Measurements from ENCODE around the gene PTH1R. TPM values are rescaled to one million over a fixed set of nuclear protein-coding genes. Genes with fewer than 3 reads are reported as not detected.

The PTH1R gene
- total RNA-seq, 1 experiment from 2014 or later = 1.0 TPM

GRCh38 chr3:46883830-46884185 lies 6.3 kb downstream of the PTH1R start:
- no peak for TF ChIP-seq CTCF (conservative IDR thresholded peaks at IDR 0.05)
- H3K4ac ChIP-seq (ENCODE audit: low read depth, low read length) = no peak overlapping the region
- no peaks in the 10 kb centered on the region; the same call in 1 of the 2 replicates for H3K4me1 ChIP-seq (ENCODE audit: insufficient read depth, low read length)
- peaks cover 24 to 39% of the 10 kb centered on the region in 2 experiments for H3K4me1 Mint-ChIP-seq
- H2BK15ac ChIP-seq (ENCODE audit: low read depth, low read length) = no peak overlapping the region
- no peak overlapping the region for H3T11ph ChIP-seq (ENCODE audit: low read length)
- no peak overlapping the region for H3K27ac Mint-ChIP-seq
- H4K5ac ChIP-seq (ENCODE audit: insufficient read length, low read depth, low read length) = no peak overlapping the region
- no peak overlapping the region for H2BK12ac ChIP-seq (ENCODE audit: insufficient read length, low read depth, low read length)
- H3K14ac ChIP-seq (ENCODE audit: insufficient read depth, low read length) = no peak overlapping the region
- no peaks in the 10 kb centered on the region; a peak in 1 of 5 replicates for H3K9me3 Mint-ChIP-seq
- H3K36me3 Mint-ChIP-seq (ENCODE audit: insufficient read depth in 1 of 3, low read depth in 3 of 3) = no peaks in the 10 kb centered on the region
- no peak overlapping the region for H2AFZ ChIP-seq (ENCODE audit: low read length)
- no peaks in the 10 kb centered on the region for H3K9me3 ChIP-seq (ENCODE audit: control insufficient read depth, low read depth, low read length)
- H2BK20ac ChIP-seq (ENCODE audit: low read depth, low read length, poor library complexity, severe bottlenecking) = no peak overlapping the region
- peaks cover 94% of the 10 kb centered on the region for H3K27me3 Mint-ChIP-seq (ENCODE audit: low read depth)
- H4K8ac ChIP-seq (replicated peaks; ENCODE audit: insufficient read length, low read depth, low read length) = no peak overlapping the region
- H2AK5ac ChIP-seq (ENCODE audit: insufficient read length, low read length) = no peak overlapping the region
- no peaks in the 10 kb centered on the region for H3K79me1 ChIP-seq (ENCODE audit: insufficient read depth, low read depth, low read length, poor library complexity, severe bottlenecking)
- no peak overlapping the region for H3K23ac ChIP-seq (ENCODE audit: insufficient read length, low read depth, low read length)
- no peak overlapping the region for H4K91ac ChIP-seq (ENCODE audit: insufficient read length, low read depth, low read length)
- no peak overlapping the region for H3K9ac ChIP-seq (ENCODE audit: extremely low read depth, insufficient read length, low read length)
- H3K18ac ChIP-seq (ENCODE audit: insufficient read length, low read depth, low read length) = no peak overlapping the region
- no peak overlapping the region for H3K27ac ChIP-seq (ENCODE audit: insufficient read length, low read depth, low read length)
- H3K79me2 ChIP-seq (ENCODE audit: insufficient read depth, low read length) = no peaks in the 10 kb centered on the region
- H4K20me1 ChIP-seq (ENCODE audit: control insufficient read depth, insufficient read depth, insufficient read length) = no peaks in the 10 kb centered on the region
- no peak for DNase-seq
- no CpG with 5 or more reads among the region's 4 CpGs for WGBS (ENCODE audit: extremely low coverage, insufficient read length, low lambda C conversion rate)
- peaks cover 5% of the 10 kb centered on the region for H3K23me2 ChIP-seq (ENCODE audit: insufficient read length, low read depth, low read length, poor library complexity, severe bottlenecking)
- H3K27me3 ChIP-seq (ENCODE audit: insufficient read depth, low read length) = peaks cover 58% of the 10 kb centered on the region
- H2BK5ac ChIP-seq (ENCODE audit: insufficient read length, low read length) = no peak overlapping the region
- peak overlapping the region; percentile 51 to 80 for H3K4me3 Mint-ChIP-seq
- no peak overlapping the region for H2BK120ac ChIP-seq (ENCODE audit: low read depth, low read length, poor library complexity, severe bottlenecking)
- no peak overlapping the region for H3K56ac ChIP-seq (ENCODE audit: insufficient read length, low read depth, low read length)
- peak overlapping the region; percentile 55 for H3K4me2 ChIP-seq (ENCODE audit: insufficient read depth, insufficient read length, low read length)

All from H9 (cell line).